GM23248 (cell line): Measurements from ENCODE around the gene KRTAP4-16.

Experiments used
- EZH2 ChIP-seq: fragments of 200-600 bp; sonication (generic); IDR thresholded peaks from 2 replicates; pipeline ENCODE4 v1.6.1; 2018; ENCODE audit warnings: antibody characterized with exemption, mild to moderate bottlenecking; ENCODE audit not compliant: insufficient read depth, poor library complexity, severe bottlenecking
- EZH2phosphoT487 ChIP-seq: fragments of 200-600 bp; sonication (generic); IDR thresholded peaks from 2 replicates; pipeline ENCODE4 v1.6.1; 2018; ENCODE audit warnings: antibody characterized with exemption, moderate library complexity, mild to moderate bottlenecking, low read depth; ENCODE audit not compliant: insufficient read depth

DNA sequence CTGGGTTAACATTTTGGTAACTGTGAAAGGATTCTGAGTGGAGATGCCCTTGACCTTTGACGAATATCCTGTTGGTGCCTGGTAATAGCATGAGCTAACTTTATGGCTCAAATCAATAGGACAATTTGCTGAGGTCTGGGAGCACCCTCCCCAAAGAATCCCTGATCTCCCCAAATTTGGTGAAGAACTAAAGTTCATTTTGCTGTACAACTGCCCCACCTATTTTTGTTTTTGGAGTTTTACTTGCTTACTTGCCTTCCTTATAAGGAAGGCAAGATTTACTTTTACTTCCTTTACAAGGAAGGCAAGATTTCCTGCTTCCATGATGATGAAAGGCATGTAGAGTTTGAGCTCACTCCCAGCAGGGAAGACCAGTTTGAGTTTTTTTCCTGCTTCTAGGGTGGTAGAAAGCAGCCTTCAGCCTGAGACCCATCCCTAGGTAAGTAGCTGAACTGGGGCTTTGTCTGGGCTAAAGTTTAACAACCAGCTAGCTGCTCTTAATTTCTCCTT is 6.0 kb upstream of the KRTAP4-16 start:
- TF ChIP-seq EZH2 (no peak), EZH2phosphoT487 (no peak)
